ENCODE measurements around the gene HIGD1A. TPM values are rescaled to one million over a fixed set of nuclear protein-coding genes. Genes with fewer than 3 reads are reported as not detected.

HIGD1A gene
- total RNA-seq, 2 donors from 2014 or later, result 46.4 to 84.4 TPM

DNA sequence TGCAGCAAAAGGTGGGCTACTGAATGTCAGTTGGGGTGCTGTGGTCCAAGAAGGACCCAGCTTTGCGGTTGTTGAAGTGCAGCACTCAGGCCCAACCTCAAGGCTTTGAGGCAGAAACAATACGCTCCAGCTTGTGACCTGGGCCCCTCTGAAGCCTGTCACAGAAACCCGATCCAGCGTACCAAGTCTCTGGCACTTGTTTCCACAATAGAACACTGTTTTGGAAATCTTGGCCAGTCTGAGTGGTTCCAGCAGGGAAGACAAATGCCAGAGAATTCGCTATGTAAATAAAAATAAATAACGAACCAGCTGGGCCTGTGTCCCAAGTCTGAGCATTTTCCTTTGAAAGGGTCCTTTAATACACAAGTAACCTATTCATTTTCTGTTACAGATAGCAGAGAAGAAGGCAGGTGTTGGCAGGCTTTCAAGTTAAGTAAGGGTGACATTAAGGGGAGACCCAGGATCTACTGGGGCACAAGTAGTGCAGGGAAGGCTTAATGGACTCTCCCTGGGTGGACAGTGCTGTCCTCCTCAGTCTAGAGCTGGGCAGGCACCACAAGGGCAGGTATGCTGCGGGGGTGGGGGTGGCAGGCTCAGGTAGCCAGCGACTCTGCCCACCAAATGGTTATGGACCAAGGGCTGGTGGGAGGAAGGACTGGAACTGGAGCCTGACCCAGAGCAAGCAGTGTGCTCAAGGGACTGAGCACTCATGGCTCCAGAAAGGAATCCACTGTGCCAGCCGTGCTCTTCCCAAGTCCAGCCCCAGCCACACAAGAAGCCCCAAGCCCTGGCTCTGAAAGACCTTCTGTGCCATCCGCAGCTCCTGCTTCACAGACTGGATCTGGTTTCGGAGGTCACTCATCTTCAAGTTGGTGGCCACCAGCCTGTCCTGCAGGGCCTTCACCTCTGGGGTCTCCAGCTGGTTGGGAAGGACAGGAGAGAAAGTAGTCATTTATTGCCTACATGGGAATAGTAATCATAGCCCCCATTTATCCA is 57.5 kb downstream of the HIGD1A start:
- peak overlapping the region; percentile 40 for H3K4me3 Mint-ChIP-seq
- H3K27me3 Mint-ChIP-seq, result no peaks in the 10 kb centered on the region
- H3K27ac Mint-ChIP-seq, result peak overlapping the region; percentile 78
- peaks cover 12% of the 10 kb centered on the region for H3K4me1 Mint-ChIP-seq
- H3K36me3 Mint-ChIP-seq (ENCODE audit: low read depth), result no peaks in the 10 kb centered on the region
- ATAC-seq (replicated peaks), result no peak
- H3K9me3 Mint-ChIP-seq, result no peaks in the 10 kb centered on the region

DNA sequence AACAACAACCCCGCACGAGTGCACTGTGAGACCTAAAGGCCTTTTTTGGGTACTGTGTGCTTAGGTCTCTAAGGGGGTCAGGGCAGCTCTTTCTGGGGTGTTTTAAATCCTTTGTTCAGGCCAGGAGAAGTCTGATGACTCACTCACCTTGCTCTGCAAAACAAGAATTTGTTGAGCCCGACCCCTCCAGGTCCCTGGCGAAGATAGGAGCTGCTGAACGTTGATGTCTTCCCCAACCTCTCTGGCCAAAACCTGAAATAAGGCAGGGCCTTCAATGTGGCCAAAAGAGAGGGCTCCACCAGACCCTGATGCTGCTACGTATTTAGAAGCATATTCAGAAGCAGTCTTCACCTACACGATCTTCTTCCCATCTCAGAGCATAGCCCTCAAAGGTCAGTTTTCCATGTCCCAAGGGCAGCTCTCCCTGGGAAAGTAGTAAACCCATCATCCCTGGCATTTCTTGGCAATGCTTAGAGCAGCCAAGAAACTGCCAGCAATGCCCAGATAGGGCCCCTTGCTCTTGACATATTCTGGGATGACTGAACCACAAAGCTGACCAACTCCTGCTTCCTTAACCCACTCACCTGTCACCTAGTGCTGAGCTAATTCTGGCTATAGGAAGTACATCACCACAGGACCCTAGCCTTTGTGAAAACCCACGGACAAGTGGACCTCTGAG is 58.4 kb downstream of the HIGD1A start:
- H3K9me3 Mint-ChIP-seq, result no peaks in the 10 kb centered on the region
- peaks cover 12% of the 10 kb centered on the region for H3K4me1 Mint-ChIP-seq
- ATAC-seq (replicated peaks), result no peak
- H3K27ac Mint-ChIP-seq, result peak overlapping the region; percentile 46
- H3K27me3 Mint-ChIP-seq, result no peaks in the 10 kb centered on the region
- H3K36me3 Mint-ChIP-seq (ENCODE audit: low read depth), result no peaks in the 10 kb centered on the region
- no peak overlapping the region for H3K4me3 Mint-ChIP-seq

DNA sequence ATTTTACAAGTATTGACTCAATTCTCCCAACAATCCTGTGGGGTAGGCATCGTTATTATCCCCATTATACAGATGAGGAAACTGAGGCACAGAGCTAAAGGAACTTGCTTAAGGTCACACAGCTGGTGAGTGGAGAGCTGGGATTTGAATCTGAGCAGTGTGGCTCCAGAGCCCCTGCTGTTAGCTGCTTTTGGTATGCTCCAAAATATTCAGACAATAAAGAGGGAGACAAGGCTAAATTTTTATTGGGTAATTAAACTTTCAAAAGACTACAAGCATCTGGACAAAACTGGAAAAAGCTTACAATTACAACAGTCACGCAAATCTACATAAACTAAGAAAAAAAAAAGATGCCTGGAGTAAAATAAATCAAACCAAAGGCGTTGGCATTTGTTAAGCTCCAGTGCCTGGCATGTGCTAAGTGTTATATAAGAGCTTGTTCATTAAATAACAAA is 59.0 kb downstream of the HIGD1A start:
- H3K9me3 Mint-ChIP-seq, result no peaks in the 10 kb centered on the region
- H3K27me3 Mint-ChIP-seq, result no peaks in the 10 kb centered on the region
- ATAC-seq (replicated peaks), result no peak
- no peaks in the 10 kb centered on the region for H3K36me3 Mint-ChIP-seq (ENCODE audit: low read depth)
- H3K4me1 Mint-ChIP-seq, result peaks cover 12% of the 10 kb centered on the region
- no peak overlapping the region for H3K4me3 Mint-ChIP-seq
- H3K27ac Mint-ChIP-seq, result no peak overlapping the region

DNA sequence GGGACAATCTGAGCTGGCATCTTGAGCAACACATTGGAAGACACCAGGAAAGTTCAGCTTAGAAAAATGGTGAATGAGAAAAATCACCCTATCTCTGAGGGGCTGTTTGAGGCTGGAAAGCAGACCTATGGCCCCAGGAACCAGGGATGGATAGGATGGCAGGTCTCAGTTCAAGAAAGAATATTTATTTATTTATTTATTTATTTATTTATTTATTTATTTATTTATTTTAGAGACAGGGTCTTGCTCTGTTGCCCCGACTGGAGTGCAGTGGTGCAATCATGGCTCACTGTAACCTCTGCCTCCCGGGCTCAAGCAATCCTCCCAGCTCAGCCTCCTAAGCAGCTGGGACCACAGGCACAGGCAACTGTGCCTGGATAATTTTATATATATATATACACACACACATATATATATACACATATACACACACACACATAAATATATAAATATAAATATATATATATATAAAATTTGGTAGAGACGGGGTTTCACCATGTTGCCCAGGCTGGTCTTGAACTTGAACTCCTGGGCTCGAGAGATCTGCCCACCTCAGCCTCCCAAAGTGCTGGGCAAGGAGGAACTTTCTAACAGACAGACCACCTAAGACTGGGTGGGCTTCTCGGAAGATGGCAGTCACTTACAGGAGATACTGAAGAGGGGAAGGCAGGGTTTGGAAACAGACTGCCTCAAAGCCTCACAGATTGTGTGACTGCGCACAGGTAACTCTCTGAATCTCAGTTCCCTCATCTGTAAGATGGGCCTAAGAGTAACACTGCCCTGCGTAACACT is 60.9 kb downstream of the HIGD1A start:
- no peak overlapping the region for H3K4me3 Mint-ChIP-seq
- peaks cover 7% of the 10 kb centered on the region for H3K4me1 Mint-ChIP-seq
- H3K27ac Mint-ChIP-seq, result no peak overlapping the region
- no peak for ATAC-seq (replicated peaks)
- no peaks in the 10 kb centered on the region for H3K36me3 Mint-ChIP-seq (ENCODE audit: low read depth)
- H3K9me3 Mint-ChIP-seq, result no peaks in the 10 kb centered on the region
- no peaks in the 10 kb centered on the region for H3K27me3 Mint-ChIP-seq

DNA sequence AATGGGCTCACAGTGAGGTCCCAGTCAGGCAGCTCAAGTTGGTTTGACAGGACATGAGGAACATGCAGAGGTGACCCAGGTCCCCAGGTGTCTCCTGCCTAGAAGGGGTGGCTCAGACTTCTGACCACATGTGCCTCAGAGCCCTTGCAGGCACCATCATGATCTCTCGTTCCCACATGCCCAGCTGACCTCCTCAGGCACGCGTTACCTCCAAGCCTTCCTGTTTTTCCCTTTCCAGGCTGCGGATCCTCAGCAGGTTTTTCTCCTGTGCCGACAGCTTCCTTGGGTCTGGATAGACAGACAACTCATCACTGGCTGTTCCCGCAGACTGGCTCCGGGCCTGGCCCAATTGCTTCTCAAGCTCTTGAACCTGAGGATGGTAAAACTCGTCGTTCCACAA is 61.6 kb downstream of the HIGD1A start:
- H3K9me3 Mint-ChIP-seq, result no peaks in the 10 kb centered on the region
- H3K4me3 Mint-ChIP-seq, result no peak overlapping the region
- ATAC-seq (replicated peaks), result no peak
- H3K27ac Mint-ChIP-seq, result no peak overlapping the region
- no peaks in the 10 kb centered on the region for H3K4me1 Mint-ChIP-seq
- H3K27me3 Mint-ChIP-seq, result no peaks in the 10 kb centered on the region
- H3K36me3 Mint-ChIP-seq (ENCODE audit: low read depth), result no peaks in the 10 kb centered on the region

DNA sequence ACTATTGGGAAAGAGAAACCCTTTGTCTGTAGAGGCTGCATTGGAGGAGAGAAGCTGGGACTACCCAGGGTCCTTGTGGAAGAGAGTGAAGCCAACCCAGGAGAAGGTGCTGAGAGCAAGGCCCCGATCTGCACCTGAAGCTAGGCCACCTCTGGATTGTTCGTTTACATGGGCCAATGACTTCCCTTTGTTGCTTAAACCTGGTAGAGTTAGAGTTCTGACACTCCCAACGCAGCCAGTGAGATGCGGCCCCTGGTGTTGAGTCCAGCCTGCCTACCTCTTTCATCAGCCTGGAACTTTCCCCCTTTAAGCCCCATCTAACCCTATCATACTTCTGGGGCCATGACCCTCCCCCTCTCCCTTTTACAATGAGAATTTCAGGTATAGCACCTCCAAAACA is 62.0 kb downstream of the HIGD1A start:
- Mint-ChIP-seq H3K9me3 (no peaks in the 10 kb centered on the region), H3K36me3 (ENCODE audit: low read depth) (no peaks in the 10 kb centered on the region), H3K27me3 (no peaks in the 10 kb centered on the region), H3K4me1 (no peaks in the 10 kb centered on the region), H3K4me3 (no peak overlapping the region), H3K27ac (no peak overlapping the region)
- ATAC-seq (replicated peaks), result no peak

DNA sequence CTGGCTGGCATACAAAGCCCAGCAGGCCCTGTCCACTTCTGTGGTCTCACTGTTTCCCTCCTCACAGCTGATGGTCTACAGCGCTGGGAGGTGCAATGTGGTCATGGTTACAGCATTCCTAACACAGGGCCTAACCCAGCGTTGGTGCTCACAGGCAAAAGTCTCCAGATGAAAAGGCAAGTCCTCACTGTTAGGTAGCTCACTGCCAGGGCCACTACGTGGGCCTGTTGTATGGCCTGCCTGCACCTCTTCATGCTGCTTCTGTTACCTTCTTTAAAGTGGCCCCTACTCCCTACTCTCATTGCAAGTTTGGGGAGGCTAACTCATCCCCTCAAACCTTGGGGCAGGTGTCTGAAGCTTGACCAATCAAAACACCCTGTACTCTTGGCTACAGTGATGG is 62.5 kb downstream of the HIGD1A start:
- no peak overlapping the region for H3K27ac Mint-ChIP-seq

DNA sequence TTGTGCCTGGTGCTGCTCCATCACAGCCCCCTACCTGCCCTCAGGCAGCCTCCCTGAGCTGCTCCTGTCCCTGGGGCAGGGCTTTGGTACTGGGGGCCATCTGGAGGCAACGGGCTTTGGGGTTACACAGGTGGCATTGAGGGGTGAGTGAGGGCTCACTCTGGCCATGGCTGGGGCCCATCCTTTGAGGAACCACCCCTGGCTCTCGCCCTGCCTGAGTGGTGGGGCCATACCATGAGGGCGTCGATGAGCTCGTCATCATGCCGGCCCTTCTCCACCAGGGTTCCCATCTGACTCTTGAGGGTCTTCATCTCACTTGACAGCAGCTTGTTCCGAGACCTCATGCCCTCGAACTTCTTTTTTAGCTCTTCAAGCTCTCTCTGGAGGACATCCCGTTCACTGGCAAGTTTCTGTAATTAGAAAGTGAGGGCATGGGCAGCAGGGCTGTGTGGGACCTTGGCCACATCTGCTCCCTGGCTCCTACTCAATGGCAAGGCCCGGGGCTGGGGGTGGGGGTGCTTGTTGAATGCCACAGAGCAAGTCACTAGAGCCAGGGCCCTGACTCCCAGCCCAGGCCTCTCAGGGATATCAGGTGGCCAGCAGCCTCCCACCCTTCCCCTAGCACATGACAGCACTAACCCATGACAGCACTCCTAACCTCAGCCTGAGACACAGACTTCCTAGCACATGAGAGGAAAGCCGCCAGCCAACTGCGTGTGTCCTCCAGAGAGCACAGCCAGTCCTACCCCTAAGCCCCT is 64.7 kb downstream of the HIGD1A start:
- Mint-ChIP-seq H3K4me3 (no peak overlapping the region), H3K36me3 (ENCODE audit: low read depth) (no peaks in the 10 kb centered on the region), H3K27me3 (no peaks in the 10 kb centered on the region), H3K9me3 (no peaks in the 10 kb centered on the region), H3K4me1 (no peaks in the 10 kb centered on the region), H3K27ac (no peak overlapping the region)
- ATAC-seq (replicated peaks), result no peak

More for the DNA sequence above, 62.5 kb downstream of the HIGD1A start:
- Mint-ChIP-seq H3K27me3 (no peaks in the 10 kb centered on the region), H3K4me3 (no peak overlapping the region), H3K36me3 (ENCODE audit: low read depth) (no peaks in the 10 kb centered on the region), H3K9me3 (no peaks in the 10 kb centered on the region), H3K4me1 (no peaks in the 10 kb centered on the region)
- no peak for ATAC-seq (replicated peaks)

DNA sequence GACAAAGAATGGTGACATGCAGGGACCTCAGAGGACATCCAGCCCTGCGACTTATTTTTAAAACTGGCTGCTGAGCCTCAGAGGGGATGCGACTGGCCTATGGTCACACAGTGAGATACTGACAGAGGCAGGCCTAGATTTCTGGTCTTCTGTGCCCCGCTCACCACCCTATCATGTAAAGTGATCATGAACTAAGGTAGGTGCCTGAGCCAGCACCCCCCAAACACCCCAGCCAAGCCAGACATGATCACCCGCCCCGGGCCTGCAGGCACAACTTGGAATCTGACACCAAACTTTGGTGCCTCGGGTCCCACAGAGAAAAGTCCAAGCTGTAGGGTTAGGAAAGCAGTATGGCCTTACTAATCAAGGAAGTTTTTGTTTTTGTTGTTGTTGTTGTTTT is 67.8 kb downstream of the HIGD1A start:
- Mint-ChIP-seq H3K27ac (no peak overlapping the region), H3K4me3 (no peak overlapping the region), H3K4me1 (no peaks in the 10 kb centered on the region), H3K27me3 (no peaks in the 10 kb centered on the region), H3K9me3 (no peaks in the 10 kb centered on the region), H3K36me3 (ENCODE audit: low read depth) (no peaks in the 10 kb centered on the region)
- ATAC-seq (replicated peaks), result no peak

DNA sequence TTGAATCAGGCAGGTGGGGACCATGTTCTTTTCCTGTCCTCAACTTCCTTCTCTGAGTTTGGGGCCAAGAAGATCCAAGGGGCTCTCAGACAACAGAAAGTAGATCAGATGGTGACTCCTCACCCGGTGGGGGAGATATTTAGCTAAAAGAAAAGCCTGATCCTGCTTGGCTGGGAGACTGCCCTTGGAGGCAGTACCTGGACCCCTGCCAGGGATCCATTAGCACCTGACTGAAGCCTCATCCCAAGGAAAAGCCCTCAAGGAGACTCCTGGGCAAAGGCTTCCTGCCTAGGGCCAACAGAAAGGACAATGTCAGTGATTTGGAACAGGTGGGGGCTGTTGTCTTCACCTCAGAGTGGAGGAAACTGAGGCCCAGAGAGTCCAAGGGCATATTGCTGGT is 68.2 kb downstream of the HIGD1A start:
- no peak for ATAC-seq (replicated peaks)
- no peaks in the 10 kb centered on the region for H3K36me3 Mint-ChIP-seq (ENCODE audit: low read depth)
- H3K9me3 Mint-ChIP-seq, result no peaks in the 10 kb centered on the region

DNA sequence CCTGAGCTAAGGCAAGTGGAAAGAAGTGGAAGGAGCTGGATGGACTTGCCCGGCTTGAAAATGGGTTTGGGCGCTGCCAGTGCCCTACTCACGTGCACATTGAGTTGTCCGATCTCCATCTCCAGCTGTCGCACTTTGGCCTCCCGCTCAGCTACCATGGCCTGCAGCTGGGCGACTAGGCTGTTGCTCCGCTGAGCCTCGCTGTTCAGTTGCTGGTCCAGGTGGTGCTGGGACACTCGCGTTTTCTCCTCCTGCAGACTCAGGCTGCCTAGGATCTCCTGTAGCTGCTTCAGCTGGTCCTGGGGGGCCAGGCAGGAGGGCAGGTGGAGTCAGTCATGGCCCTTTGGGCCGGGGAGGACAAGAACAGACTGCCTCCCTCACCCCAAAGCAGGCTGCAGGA is 68.7 kb downstream of the HIGD1A start:
- Mint-ChIP-seq H3K4me3 (no peak overlapping the region), H3K9me3 (no peaks in the 10 kb centered on the region), H3K27me3 (no peaks in the 10 kb centered on the region), H3K36me3 (ENCODE audit: low read depth) (no peaks in the 10 kb centered on the region), H3K27ac (no peak overlapping the region), H3K4me1 (no peaks in the 10 kb centered on the region)
- ATAC-seq (replicated peaks), result no peak

More for the DNA sequence above, 68.2 kb downstream of the HIGD1A start:
- no peak overlapping the region for H3K27ac Mint-ChIP-seq
- no peaks in the 10 kb centered on the region for H3K4me1 Mint-ChIP-seq
- no peak overlapping the region for H3K4me3 Mint-ChIP-seq
- H3K27me3 Mint-ChIP-seq, result no peaks in the 10 kb centered on the region

DNA sequence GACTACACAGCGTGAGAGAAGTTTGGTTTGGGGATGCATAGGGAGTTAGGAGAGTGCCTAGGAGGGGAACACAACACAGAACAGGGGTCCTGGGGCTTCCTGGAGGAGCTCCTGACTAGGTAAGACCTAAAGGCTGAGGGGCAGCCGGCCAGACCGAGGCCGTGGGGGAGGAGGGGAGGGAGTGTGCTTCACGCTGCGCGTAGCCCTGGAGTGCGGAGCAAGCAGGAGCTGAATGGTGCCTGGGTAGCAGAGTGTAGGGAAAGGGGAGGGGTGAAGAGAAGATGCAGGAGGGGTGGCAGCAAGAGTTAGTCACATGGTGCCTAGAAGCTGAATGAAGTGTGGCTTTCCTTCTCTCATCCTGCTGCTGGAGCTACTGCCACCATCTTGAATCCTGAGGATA is 69.3 kb downstream of the HIGD1A start:
- Mint-ChIP-seq H3K27me3 (no peaks in the 10 kb centered on the region), H3K4me1 (no peaks in the 10 kb centered on the region), H3K9me3 (no peaks in the 10 kb centered on the region), H3K27ac (no peak overlapping the region), H3K4me3 (no peak overlapping the region), H3K36me3 (ENCODE audit: low read depth) (no peaks in the 10 kb centered on the region)
- no peak for ATAC-seq (replicated peaks)

DNA sequence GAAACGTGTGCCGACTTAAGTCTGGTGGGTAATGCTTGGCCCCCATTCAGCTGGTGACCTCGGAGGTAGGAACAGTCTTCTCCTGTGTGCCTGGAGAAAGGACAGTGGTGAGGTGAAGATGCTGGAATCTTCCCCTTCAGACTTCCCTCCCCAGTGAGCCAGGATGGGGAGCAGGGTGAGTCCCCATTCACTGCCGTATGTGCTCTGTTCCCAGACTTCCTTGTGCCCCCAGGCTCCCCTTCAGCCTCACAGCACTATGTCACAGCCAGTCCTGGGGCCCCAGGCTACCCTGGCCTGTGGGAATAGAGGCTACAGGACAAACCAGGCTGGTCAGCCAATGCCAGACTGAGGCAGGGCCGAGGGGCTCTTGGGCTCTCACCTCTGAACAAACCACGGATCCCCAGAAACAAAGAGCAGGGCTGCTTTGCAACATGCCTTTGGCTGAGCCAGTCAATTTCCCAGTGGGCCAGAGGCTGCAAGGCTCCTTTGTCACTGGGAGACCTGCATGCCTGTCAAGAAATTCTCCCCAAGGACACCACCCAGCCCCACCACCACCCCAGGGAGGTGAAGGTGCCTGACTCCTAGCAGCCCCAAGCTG is 69.9 kb downstream of the HIGD1A start:
- H3K27me3 Mint-ChIP-seq, result no peaks in the 10 kb centered on the region
- H3K4me1 Mint-ChIP-seq, result no peaks in the 10 kb centered on the region
- H3K4me3 Mint-ChIP-seq, result no peak overlapping the region
- no peaks in the 10 kb centered on the region for H3K9me3 Mint-ChIP-seq
- no peak for ATAC-seq (replicated peaks)
- H3K36me3 Mint-ChIP-seq (ENCODE audit: low read depth), result no peaks in the 10 kb centered on the region
- H3K27ac Mint-ChIP-seq, result no peak overlapping the region
